Measurements from ENCODE around the gene RBM15. TPM values are rescaled to one million over a fixed set of nuclear protein-coding genes. Genes with fewer than 3 reads are reported as not detected.

RBM15 gene
- 6.7 to 12.1 TPM (median 10.6 TPM) in 5 replicates for total RNA-seq (2022; extraction: Qiagen RNA extraction)

GRCh38 chr1:110338886-110339406 is at the start of gene RBM15:
Gene RBM15 (plus strand): TSS chr1:110339377. CDS start chr1:110339406, 29 bp downstream.

GRCh38 chr1:110390692-110391245 is 51.6 kb downstream of the RBM15 start, which contains the start of gene SLC16A4:
Gene SLC16A4 (minus strand): TSS chr1:110391026. CDS start chr1:110389323, 1,703 bp downstream.

Other genes starting within 250 kb of the RBM15 start
- gene UBL4B, start 226.9 kb upstream of the RBM15 start, total RNA-seq (2022; extraction: Qiagen RNA extraction), result not detected in 5 replicates
- 3.4 to 6.5 TPM (median 5.3 TPM) in 5 replicates for gene SLC6A17, start 188.9 kb upstream of the RBM15 start, total RNA-seq (2022; extraction: Qiagen RNA extraction)
- 2.0 to 4.5 TPM (median 3.6 TPM) in 5 replicates for gene KCNC4, start 129.1 kb upstream of the RBM15 start, total RNA-seq (2022; extraction: Qiagen RNA extraction)
- 30.8 to 41.6 TPM (median 35.2 TPM) in 5 replicates for gene SLC16A4, start 51.6 kb downstream of the RBM15 start, total RNA-seq (2022; extraction: Qiagen RNA extraction)
- 158 to 207 TPM (median 161 TPM) in 5 replicates for gene LAMTOR5, start 68.3 kb downstream of the RBM15 start, total RNA-seq (2022; extraction: Qiagen RNA extraction)
- not detected in 5 replicates for gene PROK1, start 111.8 kb downstream of the RBM15 start, total RNA-seq (2022; extraction: Qiagen RNA extraction)
- gene KCNA10, start 179.8 kb downstream of the RBM15 start, total RNA-seq (2022; extraction: Qiagen RNA extraction), result not detected in 5 replicates

Data from A549 treated with dexamethasone at 1 μM for 4 hours (cell line).